ENCODE data around the gene TXNDC5.

The TXNDC5 gene

GRCh38 chr6:7919871-7920270 is 9.3 kb upstream of the TXNDC5 start:
- Histone ChIP-seq H3K27me3 (no peaks in the 10 kb centered on the region), H3K27ac (no peak overlapping the region), H3K4me2 (0 out of 22 replicates have a peak overlapping the region, but pooled peaks of 1 of the 11 experiments have one; percentile 10), H3K36me3 (no peaks in the 10 kb centered on the region), H4K20me1 (no peaks in the 10 kb centered on the region), H3K9ac (no peak overlapping the region), H3K4me3 (no peak overlapping the region), H3K4me1 (peaks cover 13 to 32% (median 30%) of the 10 kb centered on the region in 10 experiments), H3K9me3 (replicated peaks in 1 of 11) (peaks cover 6 to 18% (median 15%) of the 10 kb centered on the region in 11 experiments; a peak in 20 of 22 replicates)
- no peak for TF ChIP-seq Cebpa-rat (IDR thresholded peaks at IDR 0.05)

GRCh38 chr6:7918403-7918802 is 7.8 kb upstream of the TXNDC5 start:
- H3K9me3 ChIP-seq (replicated peaks in 1 of 11): peaks cover 0 to 7% (median 4%) of the 10 kb centered on the region in 11 experiments; a peak in 5 of 22 replicates
- no peak overlapping the region for H3K4me2 ChIP-seq
- no peak overlapping the region for H3K4me3 ChIP-seq
- H3K36me3 ChIP-seq: no peaks in the 10 kb centered on the region
- no peaks in the 10 kb centered on the region for H3K27me3 ChIP-seq
- H3K27ac ChIP-seq: no peak overlapping the region
- TF ChIP-seq Cebpa-rat (IDR thresholded peaks at IDR 0.05): no peak
- no peaks in the 10 kb centered on the region for H4K20me1 ChIP-seq
- H3K9ac ChIP-seq: no peak overlapping the region
- H3K4me1 ChIP-seq: peaks cover 16 to 38% (median 34%) of the 10 kb centered on the region in 10 experiments

GRCh38 chr6:7917729-7918128 is 7.1 kb upstream of the TXNDC5 start:
- Histone ChIP-seq H4K20me1 (no peaks in the 10 kb centered on the region), H3K27me3 (no peaks in the 10 kb centered on the region), H3K4me1 (peaks cover 16 to 38% (median 34%) of the 10 kb centered on the region in 10 experiments), H3K27ac (no peak overlapping the region; a peak in 1 of 22 replicates), H3K9ac (no peak overlapping the region), H3K4me2 (peak overlapping the region in 7 of 11 experiments; percentile 14 to 85 (median 72); a peak in 9 of 22 replicates), H3K4me3 (no peak overlapping the region), H3K36me3 (no peaks in the 10 kb centered on the region), H3K9me3 (replicated peaks in 1 of 11) (peaks cover 0 to 7% (median 4%) of the 10 kb centered on the region in 11 experiments; a peak in 5 of 22 replicates)
- TF ChIP-seq Cebpa-rat (IDR thresholded peaks at IDR 0.05): no peak

- H3K9ac ChIP-seq: no peak overlapping the region
Measured at GRCh38 chr6:7916959-7917358, 6.4 kb upstream of the TXNDC5 start.

GRCh38 chr6:7914991-7915789 is 4.6 kb upstream of the TXNDC5 start:
- no peaks in the 10 kb centered on the region for H3K27me3 ChIP-seq
- peaks cover 16 to 47% (median 39%) of the 10 kb centered on the region in 10 experiments for H3K4me1 ChIP-seq
- H4K20me1 ChIP-seq: no peaks in the 10 kb centered on the region
- TF ChIP-seq Cebpa-rat (IDR thresholded peaks at IDR 0.05): peak in 9 of 11 experiments; percentile 16 to 90 (median 68); a peak in 12 of 22 replicates
- peak overlapping the region; percentile 60 to 85 (median 72) for H3K4me2 ChIP-seq
- no peaks in the 10 kb centered on the region for H3K36me3 ChIP-seq
- H3K9ac ChIP-seq: peak overlapping the region in 4 of 11 experiments; percentile 17 to 29 (median 24); a peak in 4 of 22 replicates
- peaks cover 0 to 7% (median 4%) of the 10 kb centered on the region in 11 experiments; a peak in 5 of 22 replicates for H3K9me3 ChIP-seq (replicated peaks in 1 of 11)
- H3K27ac ChIP-seq: peak overlapping the region in 9 of 11 experiments; percentile 38 to 74 (median 68); a peak in 16 of 22 replicates
- H3K4me3 ChIP-seq: no peak overlapping the region; a peak in 1 of 20 replicates

More at GRCh38 chr6:7916959-7917358, 6.4 kb upstream of the TXNDC5 start:
- Histone ChIP-seq H3K27ac (peak overlapping the region in 3 of 11 experiments; percentile 34 to 74 (median 68); a peak in 1 of 22 replicates), H3K4me1 (peaks cover 16 to 38% (median 34%) of the 10 kb centered on the region in 10 experiments), H3K4me3 (no peak overlapping the region), H3K36me3 (no peaks in the 10 kb centered on the region), H3K27me3 (no peaks in the 10 kb centered on the region), H3K4me2 (peak overlapping the region in 9 of 11 experiments; percentile 60 to 85 (median 73); a peak in 17 of 22 replicates), H4K20me1 (no peaks in the 10 kb centered on the region), H3K9me3 (replicated peaks in 1 of 11) (peaks cover 0 to 7% (median 4%) of the 10 kb centered on the region in 11 experiments; a peak in 5 of 22 replicates)
- no peak for TF ChIP-seq Cebpa-rat (IDR thresholded peaks at IDR 0.05)

- H4K20me1 ChIP-seq: peaks cover 0 to 6% (median 0%) of the 10 kb centered on the region in 11 experiments; a peak in 7 of 22 replicates
- no peaks in the 10 kb centered on the region for H3K36me3 ChIP-seq
- no peaks in the 10 kb centered on the region for H3K27me3 ChIP-seq
- H3K4me3 ChIP-seq: no peak overlapping the region
- peaks cover 0 to 7% (median 4%) of the 10 kb centered on the region in 11 experiments; a peak in 5 of 22 replicates for H3K9me3 ChIP-seq (replicated peaks in 1 of 11)
- peaks cover 15 to 49% (median 41%) of the 10 kb centered on the region in 10 experiments for H3K4me1 ChIP-seq
- peak overlapping the region in 6 of 11 experiments; percentile 72 to 85 (median 78); a peak in 8 of 22 replicates for H3K4me2 ChIP-seq
- peak overlapping the region in 2 of 11 experiments; percentile 65 to 74; a peak in 1 of 22 replicates for H3K27ac ChIP-seq
- no peak overlapping the region for H3K9ac ChIP-seq
- TF ChIP-seq Cebpa-rat (IDR thresholded peaks at IDR 0.05): no peak
Measured at GRCh38 chr6:7914311-7914710, 3.7 kb upstream of the TXNDC5 start.

- Histone ChIP-seq H3K27me3 (no peaks in the 10 kb centered on the region), H3K4me1 (peaks cover 29 to 62% (median 54%) of the 10 kb centered on the region in 10 experiments), H4K20me1 (peaks cover 5 to 20% (median 13%) of the 10 kb centered on the region in 11 experiments; a peak in 17 of 22 replicates), H3K4me2 (0 out of 22 replicates have a peak overlapping the region, but pooled peaks of 1 of the 11 experiments have one; percentile 7), H3K4me3 (no peak overlapping the region), H3K36me3 (peaks cover 0 to 3% (median 0%) of the 10 kb centered on the region in 11 experiments; a peak in 4 of 22 replicates), H3K27ac (no peak overlapping the region), H3K9ac (no peak overlapping the region), H3K9me3 (replicated peaks in 1 of 11) (peaks cover 0 to 7% (median 4%) of the 10 kb centered on the region in 11 experiments; a peak in 5 of 22 replicates)
- no peak for TF ChIP-seq Cebpa-rat (IDR thresholded peaks at IDR 0.05)
Measured at GRCh38 chr6:7912736-7913517, 2.3 kb upstream of the TXNDC5 start.

- no peak overlapping the region for H3K9ac ChIP-seq
- H3K27me3 ChIP-seq: no peaks in the 10 kb centered on the region
- H3K9me3 ChIP-seq (replicated peaks in 1 of 11): peaks cover 0 to 7% (median 4%) of the 10 kb centered on the region in 11 experiments; a peak in 5 of 22 replicates
- peak in 1 of 11 experiments; percentile 30; a peak in 1 of 22 replicates for TF ChIP-seq Cebpa-rat (IDR thresholded peaks at IDR 0.05)
- no peak overlapping the region for H3K4me2 ChIP-seq
- no peak overlapping the region for H3K4me3 ChIP-seq
- peaks cover 37 to 61% (median 50%) of the 10 kb centered on the region in 10 experiments for H3K4me1 ChIP-seq
- H3K36me3 ChIP-seq: peaks cover 0 to 11% (median 8%) of the 10 kb centered on the region in 11 experiments; a peak in 14 of 22 replicates
- peaks cover 13 to 29% (median 22%) of the 10 kb centered on the region in 11 experiments; a peak in 20 of 22 replicates for H4K20me1 ChIP-seq
- no peak overlapping the region for H3K27ac ChIP-seq
Measured at GRCh38 chr6:7912024-7912423, 1.4 kb upstream of the TXNDC5 start.
